Hippocampal formation (tissue), 2 donors: ENCODE results near the gene SEMA3C.

ENCODE experiments used
- DNase-seq, 2 donors: peaks; one replicate each; lab custom pipeline; 2025; lab: John Stamatoyannopoulos, UW

SEMA3C gene

GRCh38 chr7:80885757-80886156 is 33.1 kb downstream of the SEMA3C start:
- no peak for DNase-seq

- no peak for DNase-seq
Observed at GRCh38 chr7:80884511-80885195, 34.2 kb downstream of the SEMA3C start.

DNA sequence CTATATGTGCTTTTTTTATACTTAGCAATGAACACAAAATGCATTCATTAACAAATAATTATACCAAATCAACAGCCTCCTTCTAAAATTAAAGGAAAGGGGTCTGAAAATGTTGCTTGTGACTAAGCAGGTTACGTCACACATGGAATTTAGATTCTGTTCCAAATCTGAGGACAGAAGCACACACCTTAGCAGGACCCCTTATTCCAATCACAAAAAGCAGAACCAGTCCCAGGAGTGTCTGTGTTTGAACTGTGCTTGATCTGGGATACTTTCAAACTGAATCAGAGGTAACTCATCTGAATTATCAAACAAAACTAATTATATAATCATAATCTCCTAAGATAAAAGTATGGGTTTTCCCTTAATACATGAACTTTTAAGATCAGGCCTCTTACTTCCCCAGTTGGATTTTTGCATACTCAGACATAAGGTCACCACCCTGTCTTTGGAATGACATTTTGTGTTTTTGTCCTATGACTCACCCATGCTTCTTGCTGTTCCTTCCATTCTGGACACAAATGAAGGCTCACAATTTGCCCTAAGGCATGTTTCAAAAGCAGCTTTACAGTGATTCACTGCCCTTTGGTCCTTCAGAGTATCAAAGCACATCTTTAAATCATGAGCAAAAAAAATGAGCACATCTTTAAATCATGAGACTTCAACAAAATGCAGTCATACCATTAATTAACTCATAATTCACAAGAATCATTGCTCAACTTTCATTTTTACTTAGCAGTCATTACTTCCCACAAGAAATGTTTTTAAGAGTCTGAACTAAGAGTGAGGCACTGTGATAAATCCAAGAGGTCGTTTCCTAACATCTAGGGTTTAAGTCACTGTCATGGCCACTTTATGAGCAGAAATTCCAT is 35.5 kb downstream of the SEMA3C start:
- no peak for DNase-seq

GRCh38 chr7:80882213-80882801 is 36.5 kb downstream of the SEMA3C start:
- DNase-seq, result no peak

DNA sequence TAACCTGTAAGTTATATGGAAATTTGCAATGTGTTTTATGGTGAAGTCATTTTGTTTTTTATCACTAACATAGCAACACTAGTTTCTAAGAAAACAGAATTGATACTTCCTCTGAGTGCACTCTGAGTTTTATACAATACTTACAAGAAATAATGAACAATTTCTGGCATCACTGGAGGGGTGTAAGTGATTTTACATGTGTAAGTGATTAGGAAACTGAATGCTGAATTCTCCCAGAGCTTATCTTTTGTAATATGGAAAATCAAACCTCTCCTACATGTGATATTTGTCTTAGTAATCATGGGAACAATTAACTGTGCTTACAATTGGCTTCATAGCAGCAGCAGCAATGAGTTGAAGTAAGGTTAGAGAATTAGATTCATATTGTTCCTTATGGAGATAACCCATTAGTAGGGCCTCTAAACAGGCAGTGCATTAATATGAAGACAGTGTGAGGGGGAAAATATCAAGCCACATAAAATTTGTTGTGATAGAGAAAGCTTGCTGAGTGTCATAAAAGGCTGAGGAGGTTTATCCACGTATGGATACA is 37.4 kb downstream of the SEMA3C start:
- no peak for DNase-seq

GRCh38 chr7:80879849-80880248 is 39.0 kb downstream of the SEMA3C start:
- no peak for DNase-seq

- DNase-seq, result no peak
Observed at GRCh38 chr7:80876894-80877414, 41.9 kb downstream of the SEMA3C start.

DNA sequence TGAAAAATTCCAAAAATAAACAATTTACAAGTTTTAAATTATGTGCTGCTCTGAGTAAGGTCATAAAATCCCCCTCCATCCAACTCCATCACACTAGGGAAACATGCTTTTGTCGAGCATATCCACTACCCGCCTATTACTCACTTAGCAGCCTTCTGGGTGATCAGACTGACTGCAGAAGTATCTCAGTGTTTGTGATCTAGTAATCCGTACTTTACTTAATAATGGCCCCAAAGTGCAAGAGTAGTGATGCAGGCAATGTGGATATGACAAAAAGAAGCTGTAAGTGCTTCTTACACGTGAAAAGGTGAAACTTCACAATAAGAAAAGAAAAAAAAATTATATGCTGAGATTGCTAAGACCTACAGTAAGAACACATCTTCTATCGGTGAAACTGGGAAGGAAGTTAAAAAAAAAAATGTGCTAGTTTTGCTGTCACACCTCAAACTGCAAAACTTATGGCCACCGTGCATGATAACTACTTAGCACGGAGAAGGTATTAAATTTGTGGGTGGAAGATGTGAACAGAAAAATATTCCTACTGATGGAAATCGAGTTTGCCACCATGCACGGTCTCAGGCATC is 43.2 kb downstream of the SEMA3C start:
- no peak for DNase-seq

DNA sequence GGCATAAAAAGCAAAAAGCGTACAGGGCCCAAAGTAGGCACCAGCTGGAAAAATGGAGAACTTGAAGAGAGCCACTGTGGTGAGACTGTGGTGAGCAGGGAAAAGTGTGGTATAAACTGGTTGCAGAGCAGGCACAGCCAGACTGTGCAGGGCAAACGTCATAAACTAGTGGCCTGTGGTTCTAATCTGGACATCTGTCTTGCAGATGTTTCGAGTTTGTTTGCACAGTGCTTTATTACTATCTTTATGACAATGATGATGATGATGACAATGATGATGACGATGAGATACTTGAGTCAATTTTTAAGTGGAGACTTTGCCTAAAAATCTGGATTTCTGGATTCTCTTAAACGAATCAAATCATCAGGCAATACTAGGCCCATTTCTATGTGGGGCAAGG is 45.7 kb downstream of the SEMA3C start:
- no peak for DNase-seq

DNA sequence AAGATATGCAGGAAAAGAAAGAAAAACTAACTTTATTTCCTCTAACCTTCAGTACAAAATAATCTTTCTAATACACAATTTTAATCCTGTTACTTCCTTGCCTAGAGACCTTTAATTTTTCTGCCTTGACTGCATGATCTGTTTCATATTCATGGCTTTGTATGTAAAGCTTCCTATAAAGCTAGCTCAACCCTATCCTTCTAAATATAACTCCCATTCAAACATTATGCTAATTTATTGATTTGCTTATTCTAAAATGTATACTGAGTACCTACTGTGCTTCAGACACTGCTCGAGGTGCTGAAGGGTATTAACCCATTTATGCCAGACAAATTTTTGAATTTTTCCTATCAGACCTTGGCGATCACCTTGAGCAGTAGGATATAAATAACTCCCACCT is 47.6 kb downstream of the SEMA3C start:
- no peak for DNase-seq

DNA sequence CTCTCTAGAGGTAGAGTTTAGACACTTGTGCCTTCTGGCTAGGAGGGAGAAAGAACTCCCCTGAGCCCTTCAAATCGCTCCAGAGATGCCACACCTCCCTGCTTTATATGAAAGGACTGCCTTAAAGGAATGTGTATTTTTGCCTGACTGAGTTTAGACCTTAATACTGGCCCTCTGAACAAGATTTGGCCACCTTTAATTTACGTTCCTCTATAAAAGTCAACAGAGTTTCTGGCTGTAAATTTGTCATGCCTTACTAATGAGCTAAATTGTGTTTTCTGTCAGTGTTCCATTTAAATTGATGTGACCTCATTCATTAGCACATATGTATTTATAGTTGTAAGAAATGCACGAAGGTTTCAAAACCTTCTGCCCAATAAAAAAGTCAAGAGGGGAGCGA is 48.0 kb downstream of the SEMA3C start:
- DNase-seq, result no peak

- DNase-seq, result no peak
Observed at GRCh38 chr7:80869821-80870751, 48.8 kb downstream of the SEMA3C start.

DNA sequence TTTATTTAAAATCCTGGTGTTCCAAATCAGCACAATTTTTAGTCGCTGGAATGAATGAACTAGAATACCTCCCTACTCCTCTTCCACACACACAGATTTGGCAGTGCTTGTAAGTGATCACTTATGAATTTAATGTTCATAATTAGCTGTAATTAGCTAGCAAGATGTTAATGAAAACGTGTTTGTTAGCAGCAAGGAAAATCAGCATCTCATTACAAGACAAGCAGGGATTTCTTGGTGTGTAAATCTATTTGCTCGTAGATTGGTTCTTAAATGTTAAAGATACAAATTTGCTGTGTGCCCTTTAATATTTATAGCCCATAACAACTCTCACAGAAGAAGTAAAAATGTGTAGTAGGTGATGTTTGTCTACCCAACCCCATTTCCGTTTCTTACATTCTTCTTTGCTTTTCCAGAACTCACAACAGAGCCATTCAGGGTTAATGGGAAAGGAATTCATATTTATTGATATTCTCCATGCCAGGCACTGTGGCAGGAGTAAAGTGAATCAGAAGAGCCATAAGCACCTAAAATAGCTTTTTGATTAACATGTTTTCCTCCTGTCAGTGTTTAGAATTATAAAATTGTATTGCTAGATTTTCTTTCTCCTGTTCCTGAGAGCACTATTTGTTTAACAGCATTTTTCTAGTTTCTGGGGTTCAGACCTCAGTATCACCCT is 49.6 kb downstream of the SEMA3C start:
- no peak for DNase-seq

DNA sequence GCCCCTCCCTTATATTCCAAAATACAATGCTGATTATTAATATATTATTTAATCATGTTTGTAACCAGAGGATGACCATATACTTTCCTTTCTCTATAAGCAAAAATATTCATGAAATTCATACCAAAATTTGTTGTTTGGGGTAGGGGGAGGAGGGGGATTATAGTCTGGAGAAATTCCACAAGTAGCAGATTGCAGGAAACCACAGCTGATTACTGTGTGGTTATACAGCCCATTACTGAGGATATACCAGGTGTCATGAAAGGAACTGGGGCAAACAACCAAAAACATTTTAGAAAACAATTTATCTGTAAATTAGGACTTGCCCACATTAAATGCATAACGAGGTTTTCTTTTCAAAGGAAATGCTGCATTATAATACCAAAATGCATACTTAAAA is 50.3 kb downstream of the SEMA3C start:
- DNase-seq, result no peak

- DNase-seq, result no peak
Observed at GRCh38 chr7:80860554-80860953, 58.3 kb downstream of the SEMA3C start.

DNA sequence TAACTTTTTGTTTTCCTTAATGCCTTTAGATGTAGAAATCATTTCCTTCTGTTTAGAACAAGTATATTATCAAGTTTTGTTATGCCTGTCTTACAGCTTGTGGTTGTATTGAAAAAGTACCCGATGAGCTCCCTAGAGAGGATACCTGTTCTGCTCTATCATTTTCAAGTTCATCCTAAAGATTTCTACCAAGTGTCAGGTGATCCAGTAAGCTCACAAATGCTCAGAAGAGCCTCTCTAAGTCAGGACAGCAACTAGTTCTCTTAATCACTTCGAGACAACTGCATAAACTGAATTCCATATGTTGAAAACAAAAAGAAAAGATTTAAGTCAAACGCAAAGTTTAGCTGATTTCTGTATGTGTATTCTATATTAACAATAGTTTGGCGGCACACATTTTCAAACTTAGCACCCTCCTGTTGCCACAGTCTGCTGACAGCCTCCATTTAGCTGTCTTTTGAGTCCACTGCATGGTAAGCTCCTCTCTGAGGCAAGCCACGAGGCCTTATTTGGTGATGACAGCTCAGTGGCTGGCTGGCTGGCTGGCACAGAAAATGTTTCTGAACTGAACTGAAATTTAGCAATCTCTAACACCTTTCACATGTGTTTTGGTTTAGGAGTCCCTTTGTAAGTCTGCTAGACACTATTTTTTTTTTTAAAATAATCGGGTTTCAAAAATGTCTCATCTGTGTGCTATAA is 59.4 kb downstream of the SEMA3C start:
- no peak for DNase-seq

DNA sequence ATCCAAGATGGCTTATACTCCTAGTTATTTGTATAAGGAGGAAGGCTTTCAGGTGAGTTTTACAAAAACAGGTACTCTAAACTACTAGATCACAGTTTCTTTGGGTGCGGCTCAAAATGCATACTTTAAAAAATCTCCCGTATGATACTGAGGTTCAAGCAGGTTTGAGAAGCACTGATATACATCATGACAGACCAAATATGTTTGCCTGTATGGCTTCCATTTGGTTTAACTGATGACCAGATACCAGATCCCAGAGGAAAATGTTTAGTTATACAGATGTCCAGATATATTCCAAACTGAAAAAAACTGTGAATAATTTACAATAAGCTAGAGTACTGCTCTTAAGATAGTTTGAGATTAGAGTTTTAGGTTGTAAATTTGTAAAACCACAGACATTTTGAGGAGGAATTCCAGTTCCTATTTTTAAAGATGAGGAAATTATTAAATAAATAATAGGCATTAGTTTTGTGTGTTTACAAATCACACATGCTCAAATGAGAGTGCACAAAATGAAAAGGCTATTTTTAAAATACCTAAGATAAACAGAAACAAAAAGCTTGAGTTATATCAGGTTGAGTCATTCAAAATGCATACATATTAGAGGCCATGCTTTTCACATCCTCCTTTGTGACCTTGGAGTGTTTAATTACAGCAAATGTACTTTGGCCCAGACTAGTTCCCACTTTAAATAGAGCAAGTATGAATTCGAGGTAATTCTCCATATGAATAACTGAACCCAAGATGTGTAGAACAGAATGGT is 60.5 kb downstream of the SEMA3C start:
- no peak for DNase-seq

DNA sequence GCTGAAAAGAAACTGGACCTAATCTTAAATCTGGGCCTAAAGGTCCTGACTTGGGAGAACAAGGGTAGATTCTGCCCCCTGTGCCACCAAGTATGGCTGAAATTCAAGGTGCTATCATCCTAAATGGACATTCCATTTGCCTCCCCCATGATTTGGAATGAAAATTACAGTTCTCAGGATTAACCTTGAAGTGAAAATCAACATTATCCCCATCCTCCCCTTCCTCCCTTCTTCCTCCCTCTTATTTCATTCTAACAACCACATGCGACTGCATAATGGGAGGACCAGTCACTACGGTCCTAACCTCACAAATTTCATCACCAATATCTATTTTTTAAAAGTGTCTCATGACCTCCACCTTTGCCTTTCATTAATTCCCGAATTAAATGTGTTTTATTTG is 62.1 kb downstream of the SEMA3C start:
- no peak for DNase-seq

- peak in 1 of 2 donors; percentile 4 for DNase-seq
Observed at GRCh38 chr7:80851896-80852476, 66.9 kb downstream of the SEMA3C start.
